ENCODE measurements around the gene ZNF107. TPM values are rescaled to one million over a fixed set of nuclear protein-coding genes. Genes with fewer than 3 reads are reported as not detected.

Gene ZNF107
- total and polyA plus RNA-seq, 2 experiments from 2014 or later = 14.8 to 55.3 TPM

DNA sequence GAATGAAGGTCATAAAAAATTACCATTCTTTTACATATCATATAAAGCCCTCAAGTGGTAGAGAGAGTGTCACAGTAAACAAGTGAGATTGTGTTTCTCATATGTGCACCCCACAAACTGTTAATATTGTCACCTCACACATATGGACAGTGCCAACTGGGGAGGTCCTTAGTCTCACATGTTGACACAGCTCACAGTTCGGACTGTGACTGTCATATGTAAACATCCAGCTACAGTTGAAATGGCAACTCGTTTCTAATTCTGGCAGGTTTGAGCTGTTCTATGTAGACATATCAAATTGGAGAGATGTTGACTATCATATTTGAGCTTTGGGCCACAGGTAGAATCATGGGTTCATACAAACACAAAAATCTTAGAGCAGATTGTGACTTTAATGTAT is 39.4 kb upstream of the ZNF107 start:
- ATAC-seq = no peak
- TF ChIP-seq NANOG (IDR thresholded peaks at IDR 0.05; ENCODE audit: borderline replicate concordance) = no peak
- TF ChIP-seq, protein P1, sequence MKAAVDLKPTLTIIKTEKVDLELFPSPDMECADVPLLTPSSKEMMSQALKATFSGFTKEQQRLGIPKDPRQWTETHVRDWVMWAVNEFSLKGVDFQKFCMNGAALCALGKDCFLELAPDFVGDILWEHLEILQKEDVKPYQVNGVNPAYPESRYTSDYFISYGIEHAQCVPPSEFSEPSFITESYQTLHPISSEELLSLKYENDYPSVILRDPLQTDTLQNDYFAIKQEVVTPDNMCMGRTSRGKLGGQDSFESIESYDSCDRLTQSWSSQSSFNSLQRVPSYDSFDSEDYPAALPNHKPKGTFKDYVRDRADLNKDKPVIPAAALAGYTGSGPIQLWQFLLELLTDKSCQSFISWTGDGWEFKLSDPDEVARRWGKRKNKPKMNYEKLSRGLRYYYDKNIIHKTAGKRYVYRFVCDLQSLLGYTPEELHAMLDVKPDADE (IDR thresholded peaks at IDR 0.05) = no peak
- TF ChIP-seq REST (IDR thresholded peaks at IDR 0.05; ENCODE audit: unreplicated experiment) = no peak
- TF ChIP-seq EZH2phosphoT487 (IDR thresholded peaks at IDR 0.05; ENCODE audit: unreplicated experiment) = no peak
- no peak for TF ChIP-seq ZNF462 (CRISPR knock-in tag; IDR thresholded peaks at IDR 0.05)
- TF ChIP-seq STAT1 (IDR thresholded peaks at IDR 0.05; ENCODE audit: unreplicated experiment) = no peak
- TF ChIP-seq ZNF331 (CRISPR knock-in tag; IDR thresholded peaks at IDR 0.05; ENCODE audit: low read depth) = no peak
- no peak for TF ChIP-seq JUNB (IDR thresholded peaks at IDR 0.05; ENCODE audit: unreplicated experiment)
- no peak for TF ChIP-seq ZNF114 (CRISPR knock-in tag; IDR thresholded peaks at IDR 0.05)
- TF ChIP-seq POLR2AphosphoS5 (IDR thresholded peaks at IDR 0.05; ENCODE audit: low read depth) = no peak
- TF ChIP-seq, protein P2, sequence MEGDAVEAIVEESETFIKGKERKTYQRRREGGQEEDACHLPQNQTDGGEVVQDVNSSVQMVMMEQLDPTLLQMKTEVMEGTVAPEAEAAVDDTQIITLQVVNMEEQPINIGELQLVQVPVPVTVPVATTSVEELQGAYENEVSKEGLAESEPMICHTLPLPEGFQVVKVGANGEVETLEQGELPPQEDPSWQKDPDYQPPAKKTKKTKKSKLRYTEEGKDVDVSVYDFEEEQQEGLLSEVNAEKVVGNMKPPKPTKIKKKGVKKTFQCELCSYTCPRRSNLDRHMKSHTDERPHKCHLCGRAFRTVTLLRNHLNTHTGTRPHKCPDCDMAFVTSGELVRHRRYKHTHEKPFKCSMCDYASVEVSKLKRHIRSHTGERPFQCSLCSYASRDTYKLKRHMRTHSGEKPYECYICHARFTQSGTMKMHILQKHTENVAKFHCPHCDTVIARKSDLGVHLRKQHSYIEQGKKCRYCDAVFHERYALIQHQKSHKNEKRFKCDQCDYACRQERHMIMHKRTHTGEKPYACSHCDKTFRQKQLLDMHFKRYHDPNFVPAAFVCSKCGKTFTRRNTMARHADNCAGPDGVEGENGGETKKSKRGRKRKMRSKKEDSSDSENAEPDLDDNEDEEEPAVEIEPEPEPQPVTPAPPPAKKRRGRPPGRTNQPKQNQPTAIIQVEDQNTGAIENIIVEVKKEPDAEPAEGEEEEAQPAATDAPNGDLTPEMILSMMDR (conservative IDR thresholded peaks at IDR 0.05; ENCODE audit: low read depth in 2 of 2) = no peak
- no peak for TF ChIP-seq CREB1 (CRISPR knock-in tag; IDR thresholded peaks at IDR 0.05; ENCODE audit: low read depth)
- no peak for TF ChIP-seq EZH2 (IDR thresholded peaks at IDR 0.05; ENCODE audit: low read depth, unreplicated experiment)
- DNase-seq (ENCODE audit: low spot score) = no peak
- no peak overlapping the region for H3K27ac ChIP-seq (ENCODE audit: low read depth)
- H3K36me3 ChIP-seq (ENCODE audit: insufficient read depth) = no peaks in the 10 kb centered on the region
- Mint-ChIP-seq H3K9me3 (peaks cover 81% of the 10 kb centered on the region), H3K27me3 (ENCODE audit: insufficient read depth, low read depth, poor library complexity) (no peaks in the 10 kb centered on the region), H3K4me3 (no peak overlapping the region), H3K36me3 (ENCODE audit: low read depth) (no peaks in the 10 kb centered on the region; the same call in 2 of the 3 replicates), H3K4me1 (no peaks in the 10 kb centered on the region), H3K27ac (no peak overlapping the region)
- H3K79me2 ChIP-seq (replicated peaks; ENCODE audit: insufficient read depth) = no peaks in the 10 kb centered on the region
- no peak overlapping the region for H3K4me3 ChIP-seq
- no peaks in the 10 kb centered on the region for H3F3A ChIP-seq (replicated peaks; ENCODE audit: low read depth)
- no peak overlapping the region for H2AFZ ChIP-seq
- no peaks in the 10 kb centered on the region for H3K4me1 ChIP-seq (ENCODE audit: insufficient read depth)
- H3K9me2 ChIP-seq (ENCODE audit: insufficient read depth) = no peaks in the 10 kb centered on the region
- no peak overlapping the region for H3K4me2 ChIP-seq
- H4K20me1 ChIP-seq (replicated peaks; ENCODE audit: insufficient read depth) = no peaks in the 10 kb centered on the region
- H3K27me3 ChIP-seq (ENCODE audit: insufficient read depth) = no peaks in the 10 kb centered on the region
